ENCODE measurements around the gene OLR1.

DNA sequence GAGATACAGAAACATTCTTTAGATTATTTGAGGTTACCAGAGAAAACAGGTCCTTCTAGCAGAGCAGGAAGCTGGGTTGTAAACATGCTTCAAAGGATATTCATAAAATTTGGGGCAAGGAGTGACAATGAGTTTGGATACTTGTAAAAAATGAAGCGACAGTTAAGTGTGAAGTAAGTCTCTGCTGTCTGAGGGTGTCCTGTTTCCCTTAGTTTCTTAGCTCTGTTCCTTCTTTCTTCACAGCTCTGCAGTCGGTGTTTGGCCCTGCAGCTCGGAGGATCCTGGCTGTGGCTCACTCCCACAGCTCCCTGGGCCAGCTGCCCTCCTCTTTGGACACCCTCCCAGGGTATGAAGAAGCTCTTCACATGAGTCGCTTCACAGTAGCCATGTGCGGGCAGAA is 17.7 kb upstream of the OLR1 start:
- TF ChIP-seq, protein P1, sequence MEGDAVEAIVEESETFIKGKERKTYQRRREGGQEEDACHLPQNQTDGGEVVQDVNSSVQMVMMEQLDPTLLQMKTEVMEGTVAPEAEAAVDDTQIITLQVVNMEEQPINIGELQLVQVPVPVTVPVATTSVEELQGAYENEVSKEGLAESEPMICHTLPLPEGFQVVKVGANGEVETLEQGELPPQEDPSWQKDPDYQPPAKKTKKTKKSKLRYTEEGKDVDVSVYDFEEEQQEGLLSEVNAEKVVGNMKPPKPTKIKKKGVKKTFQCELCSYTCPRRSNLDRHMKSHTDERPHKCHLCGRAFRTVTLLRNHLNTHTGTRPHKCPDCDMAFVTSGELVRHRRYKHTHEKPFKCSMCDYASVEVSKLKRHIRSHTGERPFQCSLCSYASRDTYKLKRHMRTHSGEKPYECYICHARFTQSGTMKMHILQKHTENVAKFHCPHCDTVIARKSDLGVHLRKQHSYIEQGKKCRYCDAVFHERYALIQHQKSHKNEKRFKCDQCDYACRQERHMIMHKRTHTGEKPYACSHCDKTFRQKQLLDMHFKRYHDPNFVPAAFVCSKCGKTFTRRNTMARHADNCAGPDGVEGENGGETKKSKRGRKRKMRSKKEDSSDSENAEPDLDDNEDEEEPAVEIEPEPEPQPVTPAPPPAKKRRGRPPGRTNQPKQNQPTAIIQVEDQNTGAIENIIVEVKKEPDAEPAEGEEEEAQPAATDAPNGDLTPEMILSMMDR (IDR thresholded peaks at IDR 0.05): no peak
- no peak for TF ChIP-seq EZH2 (IDR thresholded peaks at IDR 0.05; ENCODE audit: borderline replicate concordance, insufficient read depth, low read depth, low read length, poor library complexity, severe bottlenecking)
